Stimulated activated naive CD4-positive, alpha-beta T cell (primary cell): ENCODE results near the gene OCA2.

Source experiments
- DNase-seq, 6 experiments: peaks; one replicate each; lab custom pipeline; 2025; lab: John Stamatoyannopoulos, UW

Gene OCA2

GRCh38 chr15:28120359-28120640 is 21.2 kb upstream of the OCA2 start:
- no peak for DNase-seq

DNA sequence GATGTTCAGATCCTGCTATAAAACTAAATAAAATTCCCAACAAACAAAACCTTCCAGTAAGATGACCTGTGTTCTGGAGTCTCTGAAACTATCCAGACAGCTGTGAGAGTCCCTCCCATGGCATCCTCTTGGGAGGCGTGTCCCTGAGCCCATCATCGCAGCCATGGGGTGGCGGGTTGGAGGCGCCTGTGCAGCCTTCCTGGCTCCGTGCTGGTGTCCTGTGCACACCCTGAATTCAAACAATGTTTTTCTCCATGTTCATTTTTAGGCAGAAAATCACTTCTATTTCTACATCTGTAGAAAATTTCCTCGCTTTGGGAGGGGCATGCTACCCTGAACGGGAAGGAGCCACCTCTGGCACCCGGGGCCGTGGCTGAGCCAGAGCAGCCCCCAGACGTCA is 19.4 kb upstream of the OCA2 start:
- no peak for DNase-seq

DNA sequence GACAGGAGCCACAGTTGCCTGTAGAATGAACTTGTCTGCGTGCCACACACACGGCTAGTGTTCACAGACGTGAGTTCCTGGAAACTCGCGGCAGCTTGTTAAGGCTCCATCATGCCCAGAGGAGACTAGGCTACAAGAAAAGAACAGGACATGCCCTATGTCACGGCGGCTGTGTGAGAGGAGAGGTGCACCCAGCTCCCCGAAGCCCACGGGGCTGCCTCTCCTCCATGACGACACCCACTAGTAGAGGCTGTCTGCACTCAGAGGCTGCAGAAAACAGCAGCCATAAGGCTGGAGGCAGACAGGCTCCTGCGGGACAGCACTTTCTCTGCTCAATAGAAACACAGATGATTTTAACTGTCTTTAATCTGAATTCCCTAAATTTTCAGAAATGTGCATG is 19.0 kb upstream of the OCA2 start:
- no peak for DNase-seq

DNA sequence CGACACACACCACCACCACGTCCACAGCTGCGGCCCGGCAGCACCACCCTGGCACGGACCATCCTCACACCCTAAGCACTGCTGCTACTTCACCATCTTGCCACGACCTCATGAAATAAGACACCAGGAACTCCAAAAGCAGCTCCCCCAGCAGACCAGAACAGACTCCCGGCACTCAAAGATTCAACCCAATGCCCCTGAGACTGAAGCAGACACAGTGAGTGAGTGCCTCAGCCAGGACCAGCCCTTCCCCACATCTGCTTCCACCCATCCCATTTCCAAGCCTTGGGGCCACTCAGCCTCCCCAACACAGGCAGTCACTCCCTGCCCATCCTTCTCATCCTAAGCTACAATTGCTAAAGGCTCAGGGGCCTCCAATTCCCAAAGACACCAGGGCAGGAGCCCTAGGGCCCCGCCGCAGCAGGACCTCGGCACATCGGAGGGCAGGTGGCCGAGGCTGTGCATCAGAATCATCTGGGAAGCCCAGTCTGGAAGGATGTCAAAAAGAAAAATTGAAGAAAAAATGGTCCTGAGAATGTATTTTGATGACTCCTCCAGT is 18.4 kb upstream of the OCA2 start:
- DNase-seq, result no peak

GRCh38 chr15:28116521-28117431 is 17.7 kb upstream of the OCA2 start:
- no peak for DNase-seq

- DNase-seq, result no peak
These were observed 16.8 kb upstream of the OCA2 start for GRCh38 chr15:28115871-28116270.

DNA sequence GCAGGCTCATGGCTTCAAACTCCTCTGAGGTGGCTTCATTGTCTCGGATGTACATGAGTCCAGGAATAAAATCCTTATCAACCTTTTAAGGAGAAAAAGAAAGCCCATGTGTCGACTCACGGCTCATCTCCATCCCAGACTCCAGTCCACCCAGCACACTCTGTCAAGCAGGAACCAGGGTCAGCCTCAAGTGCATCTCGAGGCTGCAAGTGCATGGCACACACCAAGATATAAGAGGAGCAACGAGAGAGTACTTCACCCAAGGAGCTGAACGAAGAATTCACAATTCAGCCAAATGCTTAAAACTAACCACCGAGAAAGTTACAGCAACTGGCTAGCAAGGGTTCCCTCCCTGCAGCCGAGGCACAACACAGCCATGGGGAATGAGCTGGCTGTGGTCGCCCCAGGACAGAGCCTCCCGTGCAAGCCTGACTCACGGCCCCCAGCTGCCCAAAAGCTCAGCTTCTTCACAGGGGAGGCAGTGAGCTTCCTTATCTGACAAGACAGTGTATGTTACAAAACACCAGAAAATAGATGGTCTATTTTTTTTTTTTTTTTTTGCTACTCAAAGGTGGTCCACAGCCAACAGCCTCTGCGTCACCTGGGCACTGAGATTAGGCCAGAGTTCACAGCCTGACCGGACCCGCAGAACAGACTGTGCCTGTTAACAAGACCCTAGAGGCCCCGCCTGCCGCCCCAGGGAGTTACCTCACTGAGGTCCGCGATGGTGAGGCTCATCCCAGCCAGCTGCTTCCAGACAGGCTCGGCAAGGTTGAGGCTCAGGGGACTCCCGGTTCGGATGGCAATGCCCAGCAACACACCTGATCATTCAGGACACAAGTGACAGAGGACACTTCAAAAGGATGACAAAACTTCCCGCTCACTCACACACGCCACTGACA is 15.9 kb upstream of the OCA2 start:
- DNase-seq, result no peak

DNA sequence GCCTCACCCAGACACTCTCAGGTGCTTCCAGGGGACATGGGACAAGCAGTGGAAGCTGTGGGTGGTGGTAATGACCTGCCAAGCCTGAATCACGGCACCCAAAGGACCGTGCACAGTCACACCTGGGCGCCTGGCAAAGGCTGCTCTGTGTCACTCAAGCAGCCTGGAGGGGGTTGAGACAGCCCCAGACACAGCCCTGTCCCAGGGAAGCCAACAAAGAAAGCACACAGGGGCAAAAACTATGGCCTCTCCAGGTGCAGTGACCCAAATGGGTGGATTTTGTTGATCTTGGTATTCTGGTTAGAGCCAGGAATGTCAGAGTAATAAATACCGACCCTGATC is 15.0 kb upstream of the OCA2 start:
- DNase-seq, result no peak

DNA sequence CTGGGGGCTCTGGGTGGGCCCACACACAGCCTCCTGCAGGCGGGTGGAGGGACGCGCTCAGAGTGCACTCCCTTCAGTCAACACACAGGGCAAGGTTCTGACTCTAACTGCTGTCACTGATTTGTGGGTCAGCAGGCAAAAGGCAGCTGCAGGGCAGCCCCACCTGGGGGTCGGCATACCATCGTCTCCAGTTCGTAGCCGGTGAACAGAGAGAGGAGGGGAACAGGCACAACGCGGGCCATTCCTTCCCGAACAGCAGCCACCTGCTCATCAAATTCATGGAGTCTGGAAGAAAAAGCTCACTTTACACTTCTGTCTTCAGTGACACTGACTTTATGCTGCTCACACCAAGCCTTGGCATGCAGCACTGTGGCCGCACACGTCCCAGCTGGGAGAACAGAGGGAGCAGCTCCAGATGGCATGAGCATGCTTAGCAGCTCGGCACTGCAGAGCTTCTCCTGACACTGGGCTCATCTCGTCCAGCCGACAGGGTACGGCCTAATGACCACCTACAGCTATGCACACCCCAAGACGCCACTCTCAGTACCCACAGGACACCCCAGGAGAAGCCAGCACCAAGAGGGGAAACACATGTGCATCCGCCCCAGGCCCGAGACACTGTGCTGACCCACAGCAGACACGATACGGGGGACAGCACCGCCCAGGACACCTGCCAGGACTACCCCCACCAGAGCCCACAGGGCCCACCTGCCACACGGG is 14.4 kb upstream of the OCA2 start:
- DNase-seq, result no peak

DNA sequence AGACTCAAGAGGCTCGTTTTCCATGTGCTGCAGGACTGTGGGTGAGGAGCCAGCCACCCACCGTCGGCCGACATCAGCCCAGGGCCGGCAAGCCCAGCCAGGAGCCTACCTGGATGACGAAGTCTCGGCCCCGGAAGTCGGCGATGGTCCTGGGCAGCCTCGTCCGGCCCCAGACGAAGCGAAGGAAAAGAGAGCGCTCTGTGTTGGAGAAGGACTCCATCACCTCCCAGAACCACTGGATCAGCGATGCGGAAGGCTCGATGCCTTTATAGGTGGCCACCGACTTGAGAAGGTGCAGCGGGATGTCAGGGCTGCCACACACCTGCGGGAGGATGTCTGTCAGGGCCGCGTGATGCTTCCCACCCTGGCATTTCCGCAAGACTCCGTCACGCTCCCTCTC is 13.8 kb upstream of the OCA2 start:
- DNase-seq, result no peak

DNA sequence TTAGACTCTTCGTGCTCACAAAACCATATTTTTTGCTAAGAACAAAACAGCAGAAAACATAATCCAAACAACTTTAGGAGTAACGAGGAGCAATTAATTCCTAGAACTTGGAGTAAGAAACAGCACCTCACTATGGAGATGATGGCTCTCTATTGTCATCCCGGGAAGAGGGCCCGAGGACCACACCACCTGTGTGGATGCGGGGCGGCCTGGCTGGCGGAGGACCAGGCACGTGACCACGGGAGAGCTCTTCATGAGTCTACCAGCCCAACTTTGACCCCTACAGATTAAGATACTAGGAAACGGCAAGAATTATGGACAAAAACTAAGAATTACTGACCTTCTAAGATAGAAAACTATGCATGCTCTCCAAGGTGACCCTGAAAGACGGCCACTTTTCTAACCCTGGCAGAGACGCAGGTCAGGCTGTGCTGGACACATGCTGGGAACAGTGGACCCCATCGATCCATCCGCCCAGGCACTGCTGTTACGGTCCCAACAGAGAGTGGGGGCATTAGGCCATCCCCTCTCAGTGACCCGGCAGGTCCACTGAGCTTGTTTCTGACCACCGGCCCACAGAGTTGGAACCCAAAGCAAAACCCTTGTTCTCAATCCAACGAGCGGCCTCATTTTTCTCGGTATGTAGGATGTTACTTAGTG is 13.1 kb upstream of the OCA2 start:
- DNase-seq, result no peak

- DNase-seq, result no peak
These were observed 12.4 kb upstream of the OCA2 start for GRCh38 chr15:28111543-28111942.

- no peak for DNase-seq
These were observed 11.4 kb upstream of the OCA2 start for GRCh38 chr15:28110481-28110881.

DNA sequence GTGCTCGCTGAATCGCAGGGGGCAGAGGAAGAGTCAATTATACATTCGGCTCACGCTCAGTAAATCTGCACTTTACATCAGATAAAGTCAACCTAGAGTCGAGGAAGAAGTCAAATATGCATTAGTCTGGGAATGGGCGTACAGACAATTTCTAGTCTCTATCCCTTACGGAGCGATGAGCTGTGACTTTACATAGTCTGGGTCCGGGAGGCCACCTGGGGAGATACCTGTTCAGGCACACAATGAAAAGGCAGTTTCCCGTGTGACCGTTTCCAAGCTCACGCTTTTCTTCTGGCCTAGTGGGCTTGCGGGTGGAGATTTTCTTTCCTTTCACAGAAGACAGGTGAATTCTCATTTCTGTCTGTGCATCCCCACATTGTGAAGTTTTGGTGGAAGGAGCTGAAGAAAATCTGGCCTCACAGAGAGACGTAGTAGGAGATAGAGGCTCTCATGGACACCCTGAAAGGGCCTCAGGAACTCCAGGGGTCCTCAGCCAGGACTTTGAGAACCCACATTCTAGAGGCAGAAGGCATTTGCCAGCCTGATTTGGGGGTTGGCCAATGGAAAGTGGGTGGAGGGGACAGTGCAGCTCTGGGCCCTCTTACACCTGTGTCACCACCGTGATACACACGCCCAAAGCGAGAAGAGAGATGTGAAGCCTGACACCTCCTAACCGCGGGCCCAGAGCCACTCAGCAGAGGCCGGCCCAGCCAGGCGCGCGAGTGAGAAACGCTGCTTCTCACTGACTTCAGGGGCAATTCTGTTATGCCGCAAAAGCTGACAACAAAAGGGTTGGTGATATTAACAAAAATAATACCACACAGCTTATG is 10.7 kb upstream of the OCA2 start:
- DNase-seq, result no peak

DNA sequence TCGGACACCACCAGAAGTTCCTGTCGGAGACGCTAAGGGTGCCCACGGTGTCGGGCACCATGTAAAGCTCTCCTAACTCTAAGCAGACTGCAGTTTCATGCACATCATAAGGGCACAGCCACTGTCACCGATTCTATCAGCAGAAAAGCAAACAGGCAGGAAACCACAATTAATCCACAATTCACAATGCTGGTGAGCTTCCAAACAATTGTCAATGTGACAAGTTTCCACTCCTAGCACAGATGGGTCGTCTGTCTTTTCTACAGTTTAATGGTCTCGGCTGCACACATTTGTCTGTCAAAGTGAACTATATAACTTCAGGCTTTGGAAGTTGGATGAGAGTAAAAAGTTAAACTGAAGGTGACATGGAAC is 8.8 kb upstream of the OCA2 start:
- peak in 1 of 6 experiments; percentile 18 for DNase-seq

GRCh38 chr15:28107111-28107903 is 8.2 kb upstream of the OCA2 start:
- DNase-seq, result peak in 2 of 6 experiments; percentile 21 to 38

DNA sequence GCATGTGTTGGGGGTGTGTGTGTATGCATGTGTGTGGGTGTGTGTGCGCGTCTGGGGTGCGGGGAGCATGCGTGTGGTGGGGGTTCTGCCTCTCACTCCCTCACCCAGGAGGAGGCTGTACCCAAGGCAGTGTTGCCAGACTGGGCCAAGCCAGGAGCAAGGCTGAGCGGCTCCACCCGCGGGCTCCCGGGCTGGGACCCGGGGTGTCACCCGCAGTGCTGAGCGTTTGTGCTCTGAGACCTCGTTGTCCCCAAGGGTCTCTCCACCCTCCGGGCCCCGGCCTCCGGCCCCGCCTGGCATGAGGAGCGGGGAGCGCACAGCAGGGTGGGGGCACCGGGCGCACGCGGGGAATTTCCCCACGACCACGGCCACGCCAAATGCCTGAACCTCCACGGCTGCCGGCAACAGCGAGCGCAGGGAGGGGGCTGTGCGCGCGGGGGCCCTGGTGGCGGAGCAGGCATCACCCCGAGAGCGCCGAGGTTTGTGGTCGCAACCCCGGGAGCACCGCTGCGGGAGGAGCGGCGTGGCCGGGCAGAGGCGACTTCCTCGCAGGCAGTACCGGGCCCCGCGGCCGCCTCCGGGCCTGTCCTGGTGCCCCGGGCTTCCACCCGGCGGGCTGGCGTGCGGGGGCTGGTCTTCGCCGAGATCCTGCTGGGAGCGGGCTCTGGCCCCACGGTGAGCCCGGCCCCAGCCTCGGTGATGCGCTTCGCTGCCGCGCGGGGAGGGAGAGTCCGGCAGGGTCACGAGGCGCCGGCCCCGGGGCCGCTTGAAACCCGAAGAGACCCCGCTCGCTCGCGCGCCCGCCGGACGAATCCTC is 7.4 kb upstream of the OCA2 start:
- DNase-seq, result peak in 4 of 6 experiments; percentile 7 to 36 (median 15)

- DNase-seq, result no peak
These were observed 6.7 kb upstream of the OCA2 start for GRCh38 chr15:28105793-28106192.

DNA sequence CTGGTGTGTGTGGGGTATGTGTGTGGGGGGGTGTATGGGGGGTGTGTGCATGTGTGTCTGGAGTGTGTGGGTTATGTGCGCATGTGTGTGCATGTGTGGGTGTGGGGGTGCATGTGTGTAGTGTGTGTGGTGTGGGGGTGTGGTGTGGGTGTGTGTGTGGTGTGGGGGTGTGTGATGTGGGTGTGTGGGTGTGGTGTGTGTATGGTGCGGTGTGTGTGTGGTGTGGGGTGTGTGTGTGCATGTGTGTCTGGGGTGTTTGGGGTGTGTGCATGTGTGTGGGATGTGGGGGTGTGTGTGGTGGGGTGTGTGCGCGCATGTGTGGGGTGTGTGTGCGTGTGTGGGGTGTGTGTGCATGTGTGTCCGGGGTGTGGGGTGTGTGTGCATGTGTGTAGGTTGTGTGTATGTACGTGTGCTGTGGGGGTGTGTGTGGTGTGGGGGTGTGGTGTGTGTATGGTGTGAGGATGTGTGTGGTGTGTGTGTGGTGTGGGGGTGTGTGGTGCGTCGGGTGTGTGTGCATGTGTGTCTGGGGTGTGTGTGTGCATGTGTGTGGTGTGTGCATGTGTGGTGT is 6.2 kb upstream of the OCA2 start:
- no peak for DNase-seq
